HEK293 (cell line): ENCODE measurements around the gene BTBD10.

Source experiments
- CTCF ChIA-PET: fragments of 350-600 bp; formaldehyde crosslinking; extraction: SDS; loops from one replicate; lab custom pipeline; 2021; ENCODE audit warnings: antibody characterized with exemption; lab: Yijun Ruan, JAX
- POLR2A ChIA-PET: fragments of 300-600 bp; formaldehyde crosslinking; extraction: SDS; loops from one replicate; lab custom pipeline; 2020; ENCODE audit warnings: antibody characterized with exemption, inconsistent platforms; lab: Yijun Ruan, JAX
- H3K27ac ChIP-seq: fragments of 200-500 bp; sonication (Bioruptor generic); 2 replicates; pipeline ENCODE4 v1.5.1; 2014; ENCODE audit warnings: low read depth, low read length, control low read depth, inconsistent platforms; ENCODE audit errors: extremely low read depth
- H3K36me3 ChIP-seq, 2 experiments: fragments of 200-500 bp in 1 of 2; sonication (Bioruptor generic) in 1 of 2; 1 replicate in 1 of 2; 2 replicates in 1 of 2; pipeline ENCODE4 v1.5.1; 2014 to 2017; ENCODE audit warnings: inconsistent platforms in 2 of 2, low read length in 2 of 2; ENCODE audit not compliant: control insufficient read depth in 2 of 2, insufficient read depth in 1 of 2
- H3K4me1 ChIP-seq: fragments of 200-500 bp; sonication (Bioruptor generic); 2 replicates; pipeline ENCODE4 v1.5.1; 2014; ENCODE audit warnings: mild to moderate bottlenecking, low read length, inconsistent platforms; ENCODE audit not compliant: control insufficient read depth, insufficient read depth
- H3K4me3 ChIP-seq: 2 replicates; pipeline ENCODE4 v1.5.1; 2011; ENCODE audit warnings: low read depth, mild to moderate bottlenecking, control low read depth, low read length, moderate library complexity
- H3K9me3 ChIP-seq: fragments of 200-500 bp; sonication (Bioruptor generic); 2 replicates; pipeline ENCODE4 v1.5.1; 2014; ENCODE audit warnings: low read depth, low read length, inconsistent platforms; ENCODE audit not compliant: control insufficient read depth, insufficient read depth
- OSR2 ChIP-seq: fragments of 450-650 bp; formaldehyde crosslinking; IDR thresholded peaks from 2 replicates; pipeline ENCODE4 v1.5.1; 2016; ENCODE audit warnings: missing biosample characterization, missing genetic modification characterization
- PRDM1 ChIP-seq: fragments of 450-650 bp; formaldehyde crosslinking; IDR thresholded peaks from 2 replicates; pipeline ENCODE4; 2016; ENCODE audit warnings: missing biosample characterization, missing genetic modification characterization
- ZBTB20 ChIP-seq: fragments of 450-650 bp; formaldehyde crosslinking; IDR thresholded peaks from 2 replicates; pipeline ENCODE4 v1.5.1; 2016; ENCODE audit warnings: missing biosample characterization, missing genetic modification characterization
- ZBTB8A ChIP-seq: fragments of 450-650 bp; formaldehyde crosslinking; IDR thresholded peaks from 2 replicates; pipeline ENCODE4 v1.5.1; 2016; ENCODE audit warnings: missing biosample characterization, missing genetic modification characterization
- ZNF112 ChIP-seq: fragments of 450-650 bp; formaldehyde crosslinking; IDR thresholded peaks from 2 replicates; pipeline ENCODE4 v1.5.0; 2017; ENCODE audit warnings: missing biosample characterization, missing genetic modification characterization
- ZNF132 ChIP-seq: fragments of 450-650 bp; formaldehyde crosslinking; IDR thresholded peaks from 2 replicates; pipeline ENCODE4 v1.5.1; 2017; ENCODE audit warnings: missing biosample characterization, missing genetic modification characterization, borderline replicate concordance
- ZNF175 ChIP-seq: fragments of 450-650 bp; formaldehyde crosslinking; IDR thresholded peaks from 2 replicates; pipeline ENCODE4 v1.5.1; 2016; ENCODE audit warnings: missing biosample characterization, missing genetic modification characterization
- ZNF239 ChIP-seq: fragments of 450-650 bp; formaldehyde crosslinking; IDR thresholded peaks from 2 replicates; pipeline ENCODE4 v1.5.1; 2016; ENCODE audit warnings: missing biosample characterization, missing genetic modification characterization
- ZNF302 ChIP-seq: fragments of 450-650 bp; formaldehyde crosslinking; IDR thresholded peaks from 2 replicates; pipeline ENCODE4 v1.5.1; 2016; ENCODE audit warnings: missing biosample characterization, missing genetic modification characterization, low read depth
- ZNF350 ChIP-seq: fragments of 450-650 bp; formaldehyde crosslinking; IDR thresholded peaks from 2 replicates; pipeline ENCODE4 v1.5.0; 2017; ENCODE audit warnings: missing biosample characterization, mild to moderate bottlenecking, missing genetic modification characterization
- ZNF366 ChIP-seq: fragments of 450-650 bp; formaldehyde crosslinking; conservative IDR thresholded peaks from 2 replicates; pipeline ENCODE4 v1.5.1; 2016; ENCODE audit warnings: missing biosample characterization, missing genetic modification characterization
- ZNF48 ChIP-seq: fragments of 450-650 bp; formaldehyde crosslinking; IDR thresholded peaks from 2 replicates; pipeline ENCODE4 v1.5.1; 2016; ENCODE audit warnings: missing biosample characterization, missing genetic modification characterization
- ZNF521 ChIP-seq: fragments of 450-650 bp; formaldehyde crosslinking; IDR thresholded peaks from 2 replicates; pipeline ENCODE4 v1.5.1; 2017; ENCODE audit warnings: missing biosample characterization, mild to moderate bottlenecking, missing genetic modification characterization
- ZNF529 ChIP-seq: fragments of 450-650 bp; formaldehyde crosslinking; IDR thresholded peaks from 2 replicates; pipeline ENCODE4 v1.5.1; 2017; ENCODE audit warnings: missing genetic modification characterization, missing biosample characterization; ENCODE audit not compliant: insufficient replicate concordance
- ZNF561 ChIP-seq: fragments of 450-650 bp; IDR thresholded peaks from 2 replicates; pipeline ENCODE4 v1.5.1; 2018; ENCODE audit warnings: missing biosample characterization, missing genetic modification characterization, borderline replicate concordance
- ZNF571 ChIP-seq: fragments of 450-650 bp; formaldehyde crosslinking; IDR thresholded peaks from 2 replicates; pipeline ENCODE4 v1.5.0; 2017; ENCODE audit warnings: missing biosample characterization, missing genetic modification characterization
- ZNF596 ChIP-seq: fragments of 450-650 bp; IDR thresholded peaks from 2 replicates; pipeline ENCODE4 v1.5.0; 2018; ENCODE audit warnings: missing biosample characterization, mild to moderate bottlenecking, missing genetic modification characterization, moderate library complexity
- ZNF621 ChIP-seq: fragments of 450-650 bp; formaldehyde crosslinking; IDR thresholded peaks from 2 replicates; pipeline ENCODE4 v1.5.1; 2017; ENCODE audit warnings: missing biosample characterization, missing genetic modification characterization
- ZNF629 ChIP-seq: fragments of 450-650 bp; formaldehyde crosslinking; IDR thresholded peaks from 2 replicates; pipeline ENCODE4 v1.5.1; 2017; ENCODE audit warnings: missing biosample characterization, missing genetic modification characterization
- ZNF768 ChIP-seq: fragments of 450-650 bp; formaldehyde crosslinking; IDR thresholded peaks from 2 replicates; pipeline ENCODE4 v1.5.1; 2018; ENCODE audit warnings: missing biosample characterization, mild to moderate bottlenecking, missing genetic modification characterization
- TF ChIP-seq, protein P1 (sequence below): fragments of 450-650 bp; formaldehyde crosslinking; IDR thresholded peaks from 2 replicates; pipeline ENCODE4 v1.5.1; 2017; ENCODE audit warnings: missing biosample characterization, mild to moderate bottlenecking, missing genetic modification characterization, moderate library complexity
- TF ChIP-seq, protein P2 (sequence below): fragments of 450-650 bp; formaldehyde crosslinking; IDR thresholded peaks from 2 replicates; pipeline ENCODE4 v1.5.1; 2016; ENCODE audit warnings: missing biosample characterization, missing genetic modification characterization
- TF ChIP-seq, protein P3 (sequence below): fragments of 450-650 bp; formaldehyde crosslinking; IDR thresholded peaks from 2 replicates; pipeline ENCODE4 v1.5.1; 2016; ENCODE audit warnings: missing biosample characterization, missing genetic modification characterization
- TF ChIP-seq, protein P4 (sequence below): fragments of 450-650 bp; formaldehyde crosslinking; IDR thresholded peaks from 2 replicates; pipeline ENCODE4 v1.5.1; 2016; ENCODE audit warnings: missing biosample characterization, missing genetic modification characterization
- TF ChIP-seq, protein P5 (sequence below): fragments of 450-650 bp; formaldehyde crosslinking; IDR thresholded peaks from 2 replicates; pipeline ENCODE4 v1.5.1; 2016; ENCODE audit warnings: missing biosample characterization, missing genetic modification characterization

The BTBD10 gene

DNA sequence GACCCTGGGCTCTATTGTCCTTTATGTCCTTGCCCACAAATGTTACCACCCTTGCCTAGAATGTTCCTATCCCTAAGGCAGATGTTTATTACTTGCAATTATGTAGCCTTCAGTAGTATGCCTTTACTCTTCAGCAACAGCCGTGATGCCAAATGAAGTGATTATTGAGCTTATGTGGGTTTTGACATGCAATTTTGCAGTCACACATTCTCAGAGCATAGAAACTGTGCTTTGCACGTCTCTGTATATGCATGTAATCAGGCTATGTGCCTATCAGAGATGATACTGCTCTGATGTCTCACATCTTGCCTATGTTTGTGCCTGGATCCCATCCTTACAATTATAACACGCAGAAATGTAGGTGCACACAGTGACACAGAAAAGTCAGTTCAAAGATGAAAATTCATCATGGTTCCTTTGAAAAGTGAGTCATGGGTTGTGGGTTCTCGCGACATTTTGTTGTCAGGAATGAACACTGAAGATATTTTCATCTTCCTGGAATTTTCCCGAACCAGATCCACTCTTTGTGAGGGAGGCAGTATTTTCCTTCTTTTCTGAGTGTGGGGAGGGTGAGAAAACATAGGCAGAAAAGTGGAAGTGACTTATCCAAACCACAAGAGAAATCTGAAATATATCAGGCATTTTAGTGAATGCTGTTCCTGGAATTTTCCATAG, 104.3 kb downstream of the BTBD10 start:
- H3K27ac ChIP-seq, result no peak overlapping the region
- TF ChIP-seq ZNF521 (tag by site-specific recombination) (no peak), ZNF561 (no peak), ZNF571 (tag by site-specific recombination) (no peak), ZNF112 (tag by site-specific recombination) (no peak), ZNF366 (tag by site-specific recombination) (no peak), ZBTB8A (tag by site-specific recombination) (no peak), ZNF132 (no peak), OSR2 (tag by site-specific recombination) (no peak), ZNF350 (no peak), ZNF175 (tag by site-specific recombination) (no peak), ZNF302 (tag by site-specific recombination) (no peak)
- TF ChIP-seq, protein P1, sequence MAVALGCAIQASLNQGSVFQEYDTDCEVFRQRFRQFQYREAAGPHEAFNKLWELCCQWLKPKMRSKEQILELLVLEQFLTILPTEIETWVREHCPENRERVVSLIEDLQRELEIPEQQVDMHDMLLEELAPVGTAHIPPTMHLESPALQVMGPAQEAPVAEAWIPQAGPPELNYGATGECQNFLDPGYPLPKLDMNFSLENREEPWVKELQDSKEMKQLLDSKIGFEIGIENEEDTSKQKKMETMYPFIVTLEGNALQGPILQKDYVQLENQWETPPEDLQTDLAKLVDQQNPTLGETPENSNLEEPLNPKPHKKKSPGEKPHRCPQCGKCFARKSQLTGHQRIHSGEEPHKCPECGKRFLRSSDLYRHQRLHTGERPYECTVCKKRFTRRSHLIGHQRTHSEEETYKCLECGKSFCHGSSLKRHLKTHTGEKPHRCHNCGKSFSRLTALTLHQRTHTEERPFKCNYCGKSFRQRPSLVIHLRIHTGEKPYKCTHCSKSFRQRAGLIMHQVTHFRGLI (tag by site-specific recombination), result no peak
- no peak overlapping the region for H3K4me3 ChIP-seq
- H3K36me3 ChIP-seq, result peaks cover 0 to 23% of the 10 kb centered on the region in 2 experiments; a peak in 1 of 3 replicates
- H3K4me1 ChIP-seq, result no peaks in the 10 kb centered on the region
- ChIA-PET CTCF (interaction anchor here (0.6 to 1.4 kb wide), 3 partner anchors 25 to 148 kb away, joined by 3 to 4 read pairs (median 3); no protein-coding TSS in a partner anchor), POLR2A (no interaction called here)
- no peaks in the 10 kb centered on the region for H3K9me3 ChIP-seq

DNA sequence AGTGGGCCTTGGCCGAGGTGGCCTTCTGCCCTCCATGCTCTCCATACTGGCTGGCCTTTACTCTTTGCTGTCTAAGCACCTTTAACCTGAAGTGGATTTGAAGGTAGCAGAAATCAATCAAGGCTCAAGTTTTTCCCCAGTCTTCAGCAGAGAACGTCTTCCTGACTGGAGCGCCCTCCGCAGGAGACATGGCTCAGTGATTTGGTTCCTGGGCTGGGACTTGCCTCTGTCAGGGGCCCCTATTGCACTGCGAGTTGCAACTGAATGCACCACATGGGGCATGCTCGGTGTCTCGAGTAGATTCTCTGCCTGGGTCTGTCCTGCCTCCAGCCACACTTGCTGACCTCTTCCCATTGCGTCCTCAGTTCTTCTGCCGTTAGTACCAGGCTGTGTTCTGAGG, 105.8 kb downstream of the BTBD10 start:
- Histone ChIP-seq H3K4me3 (no peak overlapping the region), H3K27ac (no peak overlapping the region), H3K9me3 (no peaks in the 10 kb centered on the region), H3K4me1 (no peaks in the 10 kb centered on the region), H3K36me3 (peaks cover 0 to 22% of the 10 kb centered on the region in 2 experiments; a peak in 1 of 3 replicates)
- ChIA-PET CTCF (interaction anchor here (0.6 kb wide), 1 partner anchor 21 kb away, joined by 4 read pairs; no protein-coding TSS in a partner anchor), POLR2A (no interaction called here)
- no peak for TF ChIP-seq ZNF529
- TF ChIP-seq, protein P2, sequence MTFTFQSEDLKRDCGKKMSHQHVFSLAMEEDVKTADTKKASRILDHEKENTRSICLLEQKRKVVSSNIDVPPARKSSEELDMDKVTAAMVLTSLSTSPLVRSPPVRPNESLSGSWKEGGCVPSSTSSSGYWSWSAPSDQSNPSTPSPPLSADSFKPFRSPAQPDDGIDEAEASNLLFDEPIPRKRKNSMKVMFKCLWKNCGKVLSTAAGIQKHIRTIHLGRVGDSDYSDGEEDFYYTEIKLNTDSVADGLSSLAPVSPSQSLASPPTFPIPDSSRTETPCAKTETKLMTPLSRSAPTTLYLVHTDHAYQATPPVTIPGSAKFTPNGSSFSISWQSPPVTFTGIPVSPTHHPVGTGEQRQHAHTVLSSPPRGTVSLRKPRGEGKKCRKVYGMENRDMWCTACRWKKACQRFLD (tag by site-specific recombination), result no peak
- TF ChIP-seq ZNF596, result no peak

DNA sequence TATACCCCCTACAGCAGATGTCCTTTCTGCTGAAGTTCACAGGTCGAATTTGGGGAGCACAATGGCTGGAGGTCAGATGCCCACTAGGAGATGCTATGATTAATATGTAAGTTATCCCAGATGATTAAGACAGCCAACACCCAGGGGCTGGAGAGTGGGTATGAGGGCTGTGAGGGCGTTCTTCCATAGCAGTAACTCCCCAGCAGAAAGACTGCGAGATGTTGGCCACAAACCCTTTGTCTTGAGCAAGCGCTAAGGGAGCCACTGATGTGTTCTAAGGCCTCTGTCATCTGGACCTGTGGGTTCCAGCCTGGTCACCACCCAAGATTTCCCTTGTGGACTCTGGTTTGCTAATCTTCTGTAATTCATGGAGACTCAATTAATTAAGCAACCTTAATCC, 107.8 kb downstream of the BTBD10 start:
- ChIA-PET CTCF (interaction anchor here (1.0 to 2.0 kb wide), 8 partner anchors 9 to 143 kb away, joined by 4 to 12 read pairs (median 6); no protein-coding TSS in a partner anchor), POLR2A (no interaction called here)
- no peaks in the 10 kb centered on the region for H3K9me3 ChIP-seq
- H3K4me1 ChIP-seq, result no peaks in the 10 kb centered on the region
- no peak overlapping the region for H3K27ac ChIP-seq
- no peak overlapping the region for H3K4me3 ChIP-seq
- H3K36me3 ChIP-seq, result peaks cover 0 to 13% of the 10 kb centered on the region in 2 experiments; a peak in 1 of 3 replicates
- TF ChIP-seq ZBTB20 (tag by site-specific recombination) (no peak), ZNF621 (tag by site-specific recombination) (no peak), ZNF629 (no peak), ZNF48 (no peak), PRDM1 (tag by site-specific recombination) (no peak), ZNF768 (no peak), ZNF239 (no peak)
- TF ChIP-seq, protein P3, sequence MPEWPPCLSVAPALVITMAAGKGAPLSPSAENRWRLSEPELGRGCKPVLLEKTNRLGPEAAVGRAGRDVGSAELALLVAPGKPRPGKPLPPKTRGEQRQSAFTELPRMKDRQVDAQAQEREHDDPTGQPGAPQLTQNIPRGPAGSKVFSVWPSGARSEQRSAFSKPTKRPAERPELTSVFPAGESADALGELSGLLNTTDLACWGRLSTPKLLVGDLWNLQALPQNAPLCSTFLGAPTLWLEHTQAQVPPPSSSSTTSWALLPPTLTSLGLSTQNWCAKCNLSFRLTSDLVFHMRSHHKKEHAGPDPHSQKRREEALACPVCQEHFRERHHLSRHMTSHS (tag by site-specific recombination), result no peak
- TF ChIP-seq, protein P4, sequence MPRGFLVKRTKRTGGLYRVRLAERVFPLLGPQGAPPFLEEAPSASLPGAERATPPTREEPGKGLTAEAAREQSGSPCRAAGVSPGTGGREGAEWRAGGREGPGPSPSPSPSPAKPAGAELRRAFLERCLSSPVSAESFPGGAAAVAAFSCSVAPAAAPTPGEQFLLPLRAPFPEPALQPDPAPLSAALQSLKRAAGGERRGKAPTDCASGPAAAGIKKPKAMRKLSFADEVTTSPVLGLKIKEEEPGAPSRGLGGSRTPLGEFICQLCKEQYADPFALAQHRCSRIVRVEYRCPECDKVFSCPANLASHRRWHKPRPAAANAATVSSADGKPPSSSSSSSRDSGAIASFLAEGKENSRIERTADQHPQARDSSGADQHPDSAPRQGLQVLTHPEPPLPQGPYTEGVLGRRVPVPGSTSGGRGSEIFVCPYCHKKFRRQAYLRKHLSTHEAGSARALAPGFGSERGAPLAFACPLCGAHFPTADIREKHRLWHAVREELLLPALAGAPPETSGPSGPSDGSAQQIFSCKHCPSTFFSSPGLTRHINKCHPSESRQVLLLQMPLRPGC, result no peak
- TF ChIP-seq, protein P5, sequence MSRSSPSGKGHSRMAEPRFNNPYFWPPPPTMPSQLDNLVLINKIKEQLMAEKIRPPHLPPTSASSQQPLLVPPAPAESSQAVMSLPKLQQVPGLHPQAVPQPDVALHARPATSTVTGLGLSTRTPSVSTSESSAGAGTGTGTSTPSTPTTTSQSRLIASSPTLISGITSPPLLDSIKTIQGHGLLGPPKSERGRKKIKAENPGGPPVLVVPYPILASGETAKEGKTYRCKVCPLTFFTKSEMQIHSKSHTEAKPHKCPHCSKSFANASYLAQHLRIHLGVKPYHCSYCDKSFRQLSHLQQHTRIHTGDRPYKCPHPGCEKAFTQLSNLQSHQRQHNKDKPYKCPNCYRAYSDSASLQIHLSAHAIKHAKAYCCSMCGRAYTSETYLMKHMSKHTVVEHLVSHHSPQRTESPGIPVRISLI, result no peak
